Activated CD4-positive, alpha-beta T cell treated with anti-CD3 and anti-CD28 coated beads, Interleukin-2, amount 50 U/mL, for 24 hours (primary cell): ENCODE measurements around the gene MYF6.

Experiments
- DNase-seq, 2 donors: peaks; one replicate each; pipeline ENCODE4 v3.0.0-alpha.2; 2020; ENCODE audit warnings: low read depth in 1 of 2, low spot score in 1 of 2

MYF6 gene

DNA sequence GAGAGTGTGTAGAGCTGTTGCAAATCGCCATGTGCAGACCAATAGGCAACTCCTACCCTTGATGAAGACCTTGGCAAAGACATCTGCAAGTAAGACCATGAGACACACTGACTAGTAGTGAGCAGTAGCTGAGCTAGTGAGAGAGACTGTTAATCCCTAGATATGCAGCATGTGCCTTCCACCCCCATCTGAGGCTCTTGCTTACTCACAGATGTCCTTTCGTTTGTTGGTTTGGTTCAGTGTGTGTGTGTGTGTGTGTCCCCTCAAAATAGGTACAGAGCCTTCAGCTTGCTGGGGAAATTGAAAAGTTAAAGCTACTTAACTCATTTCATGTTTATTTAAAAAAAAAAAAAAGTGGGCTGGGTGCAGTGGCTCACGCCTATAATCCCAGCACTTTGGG lies 46.8 kb downstream of the MYF6 start:
- no peak for DNase-seq

DNA sequence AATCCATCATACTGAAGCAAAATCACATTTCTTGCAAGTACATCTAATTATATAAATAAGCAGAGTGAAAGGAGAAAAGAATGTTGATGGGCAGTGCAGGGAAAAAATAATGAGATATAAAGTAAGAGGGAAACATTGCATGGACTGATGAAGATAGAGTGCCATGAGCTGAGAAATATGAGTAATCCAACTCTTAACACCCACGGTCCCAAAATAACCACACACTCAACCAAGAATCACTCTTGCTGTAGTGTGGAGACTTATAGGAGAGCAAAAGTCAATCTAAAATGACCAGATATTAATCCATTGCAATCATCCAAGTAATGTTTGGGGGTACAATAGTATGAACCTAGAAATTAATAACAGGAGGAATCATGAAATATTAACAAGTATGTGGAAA lies 49.4 kb downstream of the MYF6 start:
- DNase-seq, result no peak
